NT2/D1 (cell line): ENCODE measurements around the gene SEMA3A.

Experiments
- DNase-seq: peaks from one replicate; pipeline ENCODE4 v3.0.0-alpha.2; 2011; ENCODE audit warnings: low read depth, low spot score
- H3K27me3 ChIP-seq: 2 replicates; pipeline ENCODE4 v1.6.0; 2011; ENCODE audit warnings: mild to moderate bottlenecking; ENCODE audit not compliant: insufficient read length, insufficient read depth
- H3K36me3 ChIP-seq: 2 replicates; pipeline ENCODE4 v1.6.1; 2011; ENCODE audit warnings: mild to moderate bottlenecking, low read length, mixed read lengths; ENCODE audit not compliant: insufficient read depth, insufficient read length
- H3K4me1 ChIP-seq: 2 replicates; pipeline ENCODE4 v1.5.1; 2011; ENCODE audit not compliant: insufficient read depth, insufficient read length
- H3K4me3 ChIP-seq: 2 replicates; pipeline ENCODE4 v1.5.1; 2011; ENCODE audit warnings: low read depth; ENCODE audit not compliant: insufficient read length
- H3K9ac ChIP-seq: 2 replicates; pipeline ENCODE4 v1.6.0; 2011; ENCODE audit warnings: low read depth; ENCODE audit not compliant: insufficient read length
- H3K9me3 ChIP-seq: 2 replicates; pipeline ENCODE4 v1.5.1; 2011; ENCODE audit warnings: mild to moderate bottlenecking, low read length; ENCODE audit not compliant: insufficient read depth
- SUZ12 ChIP-seq: IDR thresholded peaks from 2 replicates; pipeline ENCODE4 v1.6.1; 2011; ENCODE audit not compliant: insufficient read length, insufficient read depth; ENCODE audit errors: extremely low read depth
- YY1 ChIP-seq: IDR thresholded peaks from 2 replicates; pipeline ENCODE4 v1.6.1; 2011; ENCODE audit not compliant: insufficient read length, insufficient read depth
- ZNF274 ChIP-seq: IDR thresholded peaks from 2 replicates; pipeline ENCODE4 v1.6.1; 2011; ENCODE audit warnings: mild to moderate bottlenecking, low read depth, low read length

The SEMA3A gene

GRCh38 chr7:84095971-84096370 lies 98.6 kb downstream of the SEMA3A start:
- no peaks in the 10 kb centered on the region for H3K9me3 ChIP-seq
- TF ChIP-seq YY1, result no peak
- no peak for TF ChIP-seq ZNF274
- no peak for TF ChIP-seq SUZ12
- H3K4me3 ChIP-seq, result no peak overlapping the region
- H3K36me3 ChIP-seq, result no peaks in the 10 kb centered on the region
- no peak overlapping the region for H3K9ac ChIP-seq
- no peaks in the 10 kb centered on the region for H3K4me1 ChIP-seq
- no peak for DNase-seq
- no peaks in the 10 kb centered on the region for H3K27me3 ChIP-seq

- no peak for TF ChIP-seq SUZ12
- TF ChIP-seq YY1, result no peak
- no peak for TF ChIP-seq ZNF274
- DNase-seq, result no peak
- no peaks in the 10 kb centered on the region for H3K9me3 ChIP-seq
- no peak overlapping the region for H3K9ac ChIP-seq
- no peaks in the 10 kb centered on the region for H3K36me3 ChIP-seq
- no peaks in the 10 kb centered on the region for H3K4me1 ChIP-seq
- H3K4me3 ChIP-seq, result no peak overlapping the region
- H3K27me3 ChIP-seq, result no peaks in the 10 kb centered on the region
These were observed 102.4 kb downstream of the SEMA3A start for GRCh38 chr7:84092207-84092606.

GRCh38 chr7:84091318-84091717 lies 103.3 kb downstream of the SEMA3A start:
- H3K4me1 ChIP-seq, result no peaks in the 10 kb centered on the region
- no peak overlapping the region for H3K4me3 ChIP-seq
- no peaks in the 10 kb centered on the region for H3K9me3 ChIP-seq
- no peaks in the 10 kb centered on the region for H3K36me3 ChIP-seq
- no peaks in the 10 kb centered on the region for H3K27me3 ChIP-seq
- no peak overlapping the region for H3K9ac ChIP-seq
- no peak for DNase-seq
- TF ChIP-seq ZNF274 (no peak), YY1 (no peak), SUZ12 (no peak)

GRCh38 chr7:84088802-84089201 lies 105.8 kb downstream of the SEMA3A start:
- no peaks in the 10 kb centered on the region for H3K36me3 ChIP-seq
- no peaks in the 10 kb centered on the region for H3K27me3 ChIP-seq
- H3K4me1 ChIP-seq, result no peaks in the 10 kb centered on the region
- H3K9ac ChIP-seq, result no peak overlapping the region
- H3K4me3 ChIP-seq, result no peak overlapping the region
- no peak for TF ChIP-seq SUZ12
- TF ChIP-seq ZNF274, result no peak
- TF ChIP-seq YY1, result no peak
- no peaks in the 10 kb centered on the region for H3K9me3 ChIP-seq
- no peak for DNase-seq

GRCh38 chr7:84085998-84086397 lies 108.6 kb downstream of the SEMA3A start:
- Histone ChIP-seq H3K9me3 (no peaks in the 10 kb centered on the region), H3K9ac (no peak overlapping the region), H3K4me1 (no peaks in the 10 kb centered on the region)

GRCh38 chr7:84085147-84085546 lies 109.4 kb downstream of the SEMA3A start:
- Histone ChIP-seq H3K4me1 (no peaks in the 10 kb centered on the region), H3K4me3 (no peak overlapping the region), H3K36me3 (no peaks in the 10 kb centered on the region), H3K27me3 (no peaks in the 10 kb centered on the region), H3K9me3 (no peaks in the 10 kb centered on the region), H3K9ac (no peak overlapping the region)
- TF ChIP-seq SUZ12 (no peak), ZNF274 (no peak), YY1 (no peak)
- no peak for DNase-seq

More at GRCh38 chr7:84085998-84086397, 108.6 kb downstream of the SEMA3A start:
- TF ChIP-seq SUZ12 (no peak), ZNF274 (no peak), YY1 (no peak)
- no peaks in the 10 kb centered on the region for H3K27me3 ChIP-seq
- DNase-seq, result no peak
- no peak overlapping the region for H3K4me3 ChIP-seq
- H3K36me3 ChIP-seq, result no peaks in the 10 kb centered on the region

- Histone ChIP-seq H3K9ac (no peak overlapping the region), H3K36me3 (no peaks in the 10 kb centered on the region), H3K9me3 (no peaks in the 10 kb centered on the region), H3K4me1 (no peaks in the 10 kb centered on the region), H3K27me3 (no peaks in the 10 kb centered on the region), H3K4me3 (no peak overlapping the region)
- TF ChIP-seq SUZ12 (no peak), ZNF274 (no peak), YY1 (no peak)
- no peak for DNase-seq
These were observed 110.7 kb downstream of the SEMA3A start for GRCh38 chr7:84083846-84084245.
